ENCODE data around the gene RFX4. TPM values are rescaled to one million over a fixed set of nuclear protein-coding genes. Genes with fewer than 3 reads are reported as not detected.

RFX4 gene
- total and polyA plus RNA-seq, 9 of the 15 experiments (the other 6 are each of a cell fraction or from before 2014, with no cell fraction given) = not detected

GRCh38 chr12:106774005-106774807, 191.4 kb downstream of the RFX4 start, which contains the start of gene RIC8B (continued):
- no peak for TF ChIP-seq NR0B1 (IDR thresholded peaks at IDR 0.05; ENCODE audit: partially characterized antibody)
- TF ChIP-seq CREB3L1 (IDR thresholded peaks at IDR 0.05; ENCODE audit: borderline replicate concordance, low read depth) = peak; percentile 90; the same call in 1 of the 2 replicates
- TF ChIP-seq TARDBP (IDR thresholded peaks at IDR 0.05) = peak; percentile 68; the same call in 1 of the 2 replicates
- TF ChIP-seq NEUROD1 (IDR thresholded peaks at IDR 0.05; ENCODE audit: borderline replicate concordance, low read depth, low read length, partially characterized antibody) = peak; percentile 51
- no peak for TF ChIP-seq PTRF (tag; IDR thresholded peaks at IDR 0.05)
- TF ChIP-seq ZBTB12 (CRISPR knock-in tag; IDR thresholded peaks at IDR 0.05) = peak; percentile 87
- 0 out of 2 replicates have a peak, but pooled peaks have one; percentile 33 for TF ChIP-seq ZC3H4 (CRISPR knock-in tag; IDR thresholded peaks at IDR 0.05; ENCODE audit: borderline replicate concordance)
- no peak for TF ChIP-seq PTBP1 (IDR thresholded peaks at IDR 0.05; ENCODE audit: low read depth, low read length)
- TF ChIP-seq THAP12 (CRISPR knock-in tag; IDR thresholded peaks at IDR 0.05) = no peak
- TF ChIP-seq ARID1B (IDR thresholded peaks at IDR 0.05) = peak; percentile 53
- peak; percentile 22; the same call in 1 of the 2 replicates for TF ChIP-seq REST (IDR thresholded peaks at IDR 0.05; ENCODE audit: borderline replicate concordance)
- TF ChIP-seq REST (CRISPR knock-in tag; IDR thresholded peaks at IDR 0.05; ENCODE audit: low read depth) = no peak
